Stomach (tissue), 4 donors: ENCODE results near the gene FAM221A.
A peak's percentile ranks its signal among the peaks of the same experiment; 100 is the strongest.

Source experiments
- EP300 ChIP-seq: sonication (generic); formaldehyde crosslinking; IDR thresholded peaks from one replicate; pipeline ENCODE4 v1.6.1; 2017; ENCODE audit warnings: antibody characterized with exemption
- POLR2A ChIP-seq, 4 donors: fragments of 450-650 bp; IDR thresholded peaks; one replicate each; pipeline ENCODE4 v1.6.1; 2016; ENCODE audit warnings: antibody characterized with exemption in 4 of 4, control low read depth in 2 of 4, mild to moderate bottlenecking in 1 of 4, moderate library complexity in 1 of 4
- POLR2AphosphoS5 ChIP-seq, 3 donors: sonication (generic); formaldehyde crosslinking; IDR thresholded peaks; one replicate each; pipeline ENCODE4 v1.6.1; 2016; ENCODE audit warnings: antibody characterized with exemption in 3 of 3
- TF ChIP-seq, protein P1 (sequence below), 7 experiments: fragments of 450-650 bp in 4 of 7; fragments of 200-600 bp in 3 of 7; sonication (generic) in 3 of 7; IDR thresholded peaks; one replicate each; pipeline ENCODE4 v1.5.1; 2016 to 2019; ENCODE audit warnings: antibody characterized with exemption in 7 of 7, control low read depth in 2 of 7, mild to moderate bottlenecking in 1 of 7

DNA sequence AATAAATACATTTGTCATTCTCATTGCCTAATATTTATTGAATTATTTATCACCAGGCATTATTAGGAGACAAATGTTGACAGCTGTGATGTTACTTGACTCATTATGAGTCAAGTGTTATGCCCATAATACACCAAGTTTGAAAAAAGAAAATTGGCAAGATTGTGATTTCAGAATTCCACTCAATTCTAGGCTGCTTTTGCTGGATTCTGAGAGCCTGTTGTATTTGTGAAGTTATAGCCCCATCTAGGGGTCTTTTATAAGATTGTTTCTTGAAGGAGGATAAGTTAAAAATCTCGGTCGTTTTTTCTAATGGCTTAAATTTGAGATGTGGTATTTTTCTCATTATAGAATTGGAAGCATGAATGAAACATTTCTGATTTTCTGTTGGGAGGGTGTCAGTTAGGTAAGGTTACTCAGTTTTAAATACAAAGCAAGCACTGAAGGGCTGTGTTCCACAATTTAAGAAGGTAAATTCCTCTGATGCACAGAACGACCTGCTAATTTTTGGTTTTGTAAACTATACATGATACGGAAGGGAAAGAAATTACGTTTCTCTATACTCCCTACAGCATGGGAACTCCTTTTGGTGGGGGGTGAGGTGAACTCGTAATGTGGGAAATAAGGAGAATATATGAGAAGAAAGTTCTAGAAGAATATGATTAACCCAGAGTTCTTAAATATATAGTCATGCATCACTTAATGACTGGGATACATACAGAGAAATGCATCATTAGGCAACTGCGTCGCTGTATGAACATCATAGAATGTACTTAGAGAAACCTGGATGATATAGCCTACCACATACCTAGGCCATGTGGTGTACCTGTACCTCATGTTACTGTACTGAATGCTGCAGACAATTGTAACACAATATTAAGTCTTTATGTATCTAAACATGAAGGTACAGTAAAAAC, 32.6 kb downstream of the FAM221A start:
- TF ChIP-seq, protein P1, sequence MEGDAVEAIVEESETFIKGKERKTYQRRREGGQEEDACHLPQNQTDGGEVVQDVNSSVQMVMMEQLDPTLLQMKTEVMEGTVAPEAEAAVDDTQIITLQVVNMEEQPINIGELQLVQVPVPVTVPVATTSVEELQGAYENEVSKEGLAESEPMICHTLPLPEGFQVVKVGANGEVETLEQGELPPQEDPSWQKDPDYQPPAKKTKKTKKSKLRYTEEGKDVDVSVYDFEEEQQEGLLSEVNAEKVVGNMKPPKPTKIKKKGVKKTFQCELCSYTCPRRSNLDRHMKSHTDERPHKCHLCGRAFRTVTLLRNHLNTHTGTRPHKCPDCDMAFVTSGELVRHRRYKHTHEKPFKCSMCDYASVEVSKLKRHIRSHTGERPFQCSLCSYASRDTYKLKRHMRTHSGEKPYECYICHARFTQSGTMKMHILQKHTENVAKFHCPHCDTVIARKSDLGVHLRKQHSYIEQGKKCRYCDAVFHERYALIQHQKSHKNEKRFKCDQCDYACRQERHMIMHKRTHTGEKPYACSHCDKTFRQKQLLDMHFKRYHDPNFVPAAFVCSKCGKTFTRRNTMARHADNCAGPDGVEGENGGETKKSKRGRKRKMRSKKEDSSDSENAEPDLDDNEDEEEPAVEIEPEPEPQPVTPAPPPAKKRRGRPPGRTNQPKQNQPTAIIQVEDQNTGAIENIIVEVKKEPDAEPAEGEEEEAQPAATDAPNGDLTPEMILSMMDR (IDR thresholded peaks at IDR 0.05) = peak in 5 of 7 experiments; percentile 17 to 65 (median 41)
- peak in 1 of 3 donors; percentile 18 for TF ChIP-seq POLR2AphosphoS5 (IDR thresholded peaks at IDR 0.05)
- TF ChIP-seq EP300 = no peak
- no peak for TF ChIP-seq POLR2A (IDR thresholded peaks at IDR 0.05)
